Kidney (tissue), 14 donors: Measurements from ENCODE around the gene SEZ6L2. TPM values are rescaled to one million over a fixed set of nuclear protein-coding genes. Genes with fewer than 3 reads are reported as not detected.

Experiments
- DNase-seq, 5 donors: peaks; one replicate each; pipeline ENCODE4 v3.0.0-alpha.2; 2013 to 2020
- FAIRE-seq: peaks from 2 replicates; lab custom pipeline; 2012; peaks lifted over from hg19 to GRCh38; lab: Jason Lieb, UNC
- H3K27ac ChIP-seq, 2 donors: one replicate each; pipeline ENCODE4 v1.7.0; 2013; ENCODE audit warnings: low read depth in 2 of 2, low read length in 2 of 2, inconsistent platforms in 1 of 2
- H3K27me3 ChIP-seq: one replicate; pipeline ENCODE4 v1.7.1; 2013; ENCODE audit warnings: low read length, inconsistent platforms; ENCODE audit not compliant: control insufficient read depth, insufficient read depth
- H3K36me3 ChIP-seq, 3 donors: one replicate each; pipeline versions ENCODE4 v1.7.0 to v1.7.1; 2013; ENCODE audit warnings: low read length in 3 of 3, control low read depth in 1 of 3, inconsistent platforms in 1 of 3; ENCODE audit not compliant: insufficient read depth in 3 of 3, control insufficient read depth in 2 of 3
- H3K4me1 ChIP-seq, 3 donors: one replicate each; pipeline versions ENCODE4 v1.7.0 to v1.7.1; 2013; ENCODE audit warnings: low read length in 3 of 3, inconsistent platforms in 1 of 3, low read depth in 1 of 3; ENCODE audit not compliant: control insufficient read depth in 2 of 3, insufficient read depth in 2 of 3
- H3K4me3 ChIP-seq, 3 donors: one replicate each; pipeline versions ENCODE4 v1.7.0 to v1.8.1; 2013; ENCODE audit warnings: low read length in 3 of 3, control low read depth in 1 of 3, inconsistent platforms in 1 of 3
- H3K9ac ChIP-seq, 3 donors: one replicate each; pipeline versions ENCODE4 v1.7.0 to v1.7.1; 2013; ENCODE audit warnings: low read length in 3 of 3, control low read depth in 1 of 3, inconsistent platforms in 1 of 3
- H3K9me3 ChIP-seq, 3 donors: one replicate each; pipeline versions ENCODE4 v1.7.0 to v1.7.1; 2013; ENCODE audit warnings: low read length in 3 of 3, control low read depth in 1 of 3, inconsistent platforms in 1 of 3; ENCODE audit not compliant: control insufficient read depth in 2 of 3, insufficient read depth in 1 of 3
- intact Hi-C: fragments of 100-400 bp; cut with DNase I; formaldehyde crosslinking; loops from one replicate; pipeline ENCODE4 v1.11.1; 2022
- polyA plus RNA-seq: library from polyadenylated mRNA; stranded (reverse); fragments of 350-450 nt; fragmentation: Illumina TruSeq; extraction: RNeasy Lipid Tissue Mini Kit (QIAGEN cat#74804); gene quantifications from one replicate; pipeline ENCODE4 v1.2.3, GENCODE V29; 2014; ENCODE audit warnings: low read depth, low replicate concordance; ENCODE audit not compliant: insufficient read depth
- total RNA-seq: library from RNA; stranded (reverse); fragmentation: NEBNext Ultra II Directional; extraction: Animal tissue kit (Norgen Biotek cat#: 25700); gene quantifications from one replicate; pipeline ENCODE4 v1.2.1, GENCODE V29; 2021
- TF ChIP-seq, protein P1 (sequence below): IDR thresholded peaks from 3 replicates; pipeline ENCODE4 v1.5.1; 2012; ENCODE audit warnings: mild to moderate bottlenecking, moderate library complexity, borderline replicate concordance; ENCODE audit not compliant: insufficient read depth; ENCODE audit errors: extremely low read depth
- donor health status: control.
- donor health status: control.
- donor health status: control.
- donor health status: control.
- donor health status: control.
- donor health status: DM: yes; HTN: yes; CAD: no.
- donor health status: Normal renal cell carcinoma (clear cell type).

SEZ6L2 gene
- total and polyA plus RNA-seq, 2 donors from 2014 or later: 9.1 to 32.4 TPM

DNA sequence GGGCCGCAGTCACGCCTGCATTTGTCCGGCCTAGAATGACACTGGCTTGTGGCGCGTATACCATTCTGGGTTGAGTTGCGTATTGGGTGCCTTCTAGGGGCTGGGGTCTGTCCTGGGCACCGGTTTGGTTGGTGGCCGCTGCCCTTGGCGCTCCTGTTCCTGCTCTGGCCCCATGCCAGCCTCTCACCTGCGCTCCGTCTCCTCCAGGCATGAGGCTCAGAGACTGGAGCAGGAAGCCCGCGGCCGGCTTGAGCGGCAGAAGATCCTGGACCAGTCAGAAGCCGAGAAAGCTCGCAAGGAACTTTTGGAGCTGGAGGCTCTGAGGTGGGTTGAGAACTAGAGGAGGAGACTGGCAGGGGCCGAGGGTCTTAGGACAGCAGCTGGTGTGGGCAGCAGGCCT, 53.7 kb downstream of the SEZ6L2 start:
- H3K4me1 ChIP-seq: peaks cover 0 to 3% (median 0%) of the 10 kb centered on the region in 3 donors
- no peak overlapping the region for H3K4me3 ChIP-seq
- TF ChIP-seq, protein P1, sequence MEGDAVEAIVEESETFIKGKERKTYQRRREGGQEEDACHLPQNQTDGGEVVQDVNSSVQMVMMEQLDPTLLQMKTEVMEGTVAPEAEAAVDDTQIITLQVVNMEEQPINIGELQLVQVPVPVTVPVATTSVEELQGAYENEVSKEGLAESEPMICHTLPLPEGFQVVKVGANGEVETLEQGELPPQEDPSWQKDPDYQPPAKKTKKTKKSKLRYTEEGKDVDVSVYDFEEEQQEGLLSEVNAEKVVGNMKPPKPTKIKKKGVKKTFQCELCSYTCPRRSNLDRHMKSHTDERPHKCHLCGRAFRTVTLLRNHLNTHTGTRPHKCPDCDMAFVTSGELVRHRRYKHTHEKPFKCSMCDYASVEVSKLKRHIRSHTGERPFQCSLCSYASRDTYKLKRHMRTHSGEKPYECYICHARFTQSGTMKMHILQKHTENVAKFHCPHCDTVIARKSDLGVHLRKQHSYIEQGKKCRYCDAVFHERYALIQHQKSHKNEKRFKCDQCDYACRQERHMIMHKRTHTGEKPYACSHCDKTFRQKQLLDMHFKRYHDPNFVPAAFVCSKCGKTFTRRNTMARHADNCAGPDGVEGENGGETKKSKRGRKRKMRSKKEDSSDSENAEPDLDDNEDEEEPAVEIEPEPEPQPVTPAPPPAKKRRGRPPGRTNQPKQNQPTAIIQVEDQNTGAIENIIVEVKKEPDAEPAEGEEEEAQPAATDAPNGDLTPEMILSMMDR: no peak
- no peak overlapping the region for H3K9ac ChIP-seq
- H3K27ac ChIP-seq: no peak overlapping the region
- no peaks in the 10 kb centered on the region for H3K27me3 ChIP-seq
- no peaks in the 10 kb centered on the region for H3K9me3 ChIP-seq
- FAIRE-seq (no peak), DNase-seq (no peak)
- intact Hi-C loops: no loop called here
- peaks cover 0 to 43% (median 32%) of the 10 kb centered on the region in 3 donors for H3K36me3 ChIP-seq

DNA sequence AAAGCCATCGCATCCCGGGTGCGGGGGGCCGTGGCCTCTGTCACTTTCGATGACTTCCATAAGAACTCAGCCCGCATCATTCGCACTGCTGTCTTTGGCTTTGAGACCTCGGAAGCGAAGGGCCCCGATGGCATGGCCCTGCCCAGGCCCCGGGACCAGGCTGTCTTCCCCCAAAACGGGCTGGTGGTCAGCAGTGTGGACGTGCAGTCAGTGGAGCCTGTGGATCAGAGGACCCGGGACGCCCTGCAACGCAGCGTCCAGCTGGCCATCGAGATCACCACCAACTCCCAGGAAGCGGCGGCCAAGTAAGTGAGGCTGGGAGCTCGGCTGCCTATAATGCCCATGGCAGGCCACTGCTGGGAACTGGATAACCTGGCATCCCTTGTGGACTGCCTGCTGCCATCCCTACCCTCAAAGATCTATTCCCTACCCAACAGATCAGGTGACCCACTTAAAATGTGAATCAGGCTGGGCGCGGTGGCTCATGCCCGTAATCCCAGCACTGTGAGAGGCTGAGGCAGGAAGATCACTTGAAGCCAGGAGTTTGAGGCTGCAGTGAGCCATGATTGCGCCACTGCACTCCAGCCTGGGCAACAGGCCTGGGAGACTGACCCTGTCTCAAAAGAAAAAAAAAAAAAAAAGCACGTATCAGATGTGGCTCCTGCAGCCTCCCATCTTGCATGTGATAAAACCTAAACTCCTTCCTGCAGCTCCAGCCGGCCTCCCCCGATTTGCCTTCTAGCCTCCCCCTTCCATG, 54.6 kb downstream of the SEZ6L2 start:
- Histone ChIP-seq H3K9me3 (no peaks in the 10 kb centered on the region), H3K27ac (no peak overlapping the region), H3K4me1 (peaks cover 0 to 3% (median 0%) of the 10 kb centered on the region in 3 donors), H3K36me3 (peaks cover 0 to 52% (median 38%) of the 10 kb centered on the region in 3 donors), H3K4me3 (no peak overlapping the region), H3K9ac (no peak overlapping the region), H3K27me3 (no peaks in the 10 kb centered on the region)
- no peak for DNase-seq
- TF ChIP-seq, protein P1: no peak
- intact Hi-C loops: no loop called here
- no peak for FAIRE-seq

DNA sequence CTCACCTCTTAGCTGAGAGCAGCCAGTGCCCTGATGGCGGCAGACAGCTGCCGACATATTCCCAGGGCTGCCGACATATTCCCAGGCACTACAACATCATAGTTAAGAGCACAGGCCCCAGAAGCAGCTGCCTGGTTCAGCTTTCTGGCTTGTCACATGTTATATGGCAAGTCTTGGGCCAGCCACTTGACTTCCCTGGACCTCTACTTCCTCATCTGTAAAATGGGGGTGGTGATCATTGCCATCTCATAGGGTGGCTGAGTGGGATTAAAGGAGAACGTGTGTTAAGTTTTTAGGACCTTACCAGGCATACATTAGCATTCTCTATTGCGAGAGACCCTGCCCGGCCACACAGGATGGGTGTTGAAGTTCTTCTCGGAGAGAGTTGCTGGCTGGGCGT, 55.4 kb downstream of the SEZ6L2 start:
- Histone ChIP-seq H3K27me3 (no peaks in the 10 kb centered on the region), H3K27ac (no peak overlapping the region), H3K36me3 (peaks cover 0 to 56% (median 38%) of the 10 kb centered on the region in 3 donors), H3K9ac (no peak overlapping the region), H3K4me1 (no peaks in the 10 kb centered on the region), H3K9me3 (no peaks in the 10 kb centered on the region), H3K4me3 (no peak overlapping the region)
- FAIRE-seq: no peak
- TF ChIP-seq, protein P1: no peak
- intact Hi-C loops: no loop called here
- no peak for DNase-seq
